Gastroesophageal sphincter (tissue), 3 donors: ENCODE measurements around the gene ARL16.

ENCODE experiments used
- CTCF ChIP-seq, 4 experiments: fragments of 200-600 bp in 2 of 4; fragments of 450-650 bp in 2 of 4; sonication (generic) in 1 of 4; IDR thresholded peaks; one replicate each; pipeline ENCODE4 v1.5.1; 2017 to 2019; ENCODE audit warnings: antibody characterized with exemption in 4 of 4, mild to moderate bottlenecking in 2 of 4, moderate library complexity in 2 of 4
- POLR2A ChIP-seq, 2 donors: fragments of 450-650 bp; IDR thresholded peaks; one replicate each; pipeline ENCODE4 v1.6.1; 2017; ENCODE audit warnings: antibody characterized with exemption in 2 of 2, mild to moderate bottlenecking in 2 of 2, moderate library complexity in 1 of 2
- POLR2AphosphoS5 ChIP-seq: sonication (generic); formaldehyde crosslinking; IDR thresholded peaks from one replicate; pipeline ENCODE4 v1.6.1; 2017; ENCODE audit warnings: antibody characterized with exemption

- TF ChIP-seq POLR2A (IDR thresholded peaks at IDR 0.05): no peak
- no peak for TF ChIP-seq CTCF (IDR thresholded peaks at IDR 0.05)
- no peak for TF ChIP-seq POLR2AphosphoS5
These were observed 52.1 kb downstream of the ARL16 start for GRCh38 chr17:81631482-81631881.
